ENCODE data around the gene TSKU. TPM values are rescaled to one million over a fixed set of nuclear protein-coding genes. Genes with fewer than 3 reads are reported as not detected.

The TSKU gene
- total and polyA plus RNA-seq, 8 donors = 2.7 to 25.2 (median 10.7) TPM

GRCh38 chr11:76786441-76787014 lies 3.4 kb downstream of the TSKU start:
- intact Hi-C loops (cut with DNase I) = no loop called here
- ATAC-seq = no peak
- H3K9me3 ChIP-seq = no peaks in the 10 kb centered on the region
- no peak for TF ChIP-seq CTCF (IDR thresholded peaks at IDR 0.05)
- 56 to 62% methylated on average over 4 of the region's 4 CpGs for WGBS, 2 donors
- no peaks in the 10 kb centered on the region for H3K36me3 ChIP-seq
- no peak overlapping the region for H3K4me3 ChIP-seq
- H3K27ac ChIP-seq = no peak overlapping the region
- FAIRE-seq = no peak
- H3K4me1 ChIP-seq = peaks cover 4 to 14% (median 13%) of the 10 kb centered on the region in 3 donors
- no peaks in the 10 kb centered on the region for H3K27me3 ChIP-seq
- DNase-seq = peak in 1 of 6 donors; percentile 64

- FAIRE-seq (no peak), DNase-seq (no peak), ATAC-seq (no peak)
- no peaks in the 10 kb centered on the region for H3K9me3 ChIP-seq
- no peak for TF ChIP-seq CTCF (IDR thresholded peaks at IDR 0.05)
- intact Hi-C loops (cut with DNase I) = no loop called here
- H3K4me1 ChIP-seq = peaks cover 4 to 14% (median 13%) of the 10 kb centered on the region in 3 donors
- no peaks in the 10 kb centered on the region for H3K36me3 ChIP-seq
- 90 to 93% methylated on average over 4 of the region's 4 CpGs for WGBS, 2 donors
- no peak overlapping the region for H3K27ac ChIP-seq
- no peaks in the 10 kb centered on the region for H3K27me3 ChIP-seq
- H3K4me3 ChIP-seq = no peak overlapping the region
Observed at GRCh38 chr11:76787271-76787670, 4.1 kb downstream of the TSKU start.

- Histone ChIP-seq H3K36me3 (no peaks in the 10 kb centered on the region), H3K4me3 (no peak overlapping the region), H3K4me1 (peaks cover 4 to 14% (median 13%) of the 10 kb centered on the region in 3 donors), H3K9me3 (no peaks in the 10 kb centered on the region), H3K27me3 (no peaks in the 10 kb centered on the region), H3K27ac (peak overlapping the region in 2 of 4 donors; percentile 9 to 39)
- WGBS, 2 donors = 52 to 57% methylated on average over 12 of the region's 12 CpGs
- FAIRE-seq = no peak
- peak in 2 of 6 donors; percentile 28 to 54 for DNase-seq
- intact Hi-C loops (cut with DNase I) = no loop called here
- ATAC-seq = peak in 1 of 4 donors; percentile 6
- TF ChIP-seq CTCF (IDR thresholded peaks at IDR 0.05) = no peak
Observed at GRCh38 chr11:76787911-76788596, 4.9 kb downstream of the TSKU start.

- intact Hi-C loops (cut with DNase I) = no loop called here
- no peak for TF ChIP-seq CTCF (IDR thresholded peaks at IDR 0.05)
- H3K27me3 ChIP-seq = no peaks in the 10 kb centered on the region
- WGBS, 2 donors = 42 to 57% methylated on average over 10 of the region's 10 CpGs
- DNase-seq = peak; percentile 56 to 77 (median 64)
- no peaks in the 10 kb centered on the region for H3K36me3 ChIP-seq
- H3K9me3 ChIP-seq = no peaks in the 10 kb centered on the region
- no peak overlapping the region for H3K4me3 ChIP-seq
- ATAC-seq = peak; percentile 15 to 53 (median 42)
- FAIRE-seq = no peak
- peaks cover 4 to 14% (median 13%) of the 10 kb centered on the region in 3 donors for H3K4me1 ChIP-seq
- H3K27ac ChIP-seq = peak overlapping the region in 2 of 4 donors; percentile 37 to 39
Observed at GRCh38 chr11:76788661-76789442, 5.7 kb downstream of the TSKU start.
